ENCODE data around the gene TMEM175.
"Not testable (repeated sequence)": the region's sequence is repeated elsewhere in the genome, so short reads cannot be mapped to it uniquely, and the experiment has no call there.

The TMEM175 gene

GRCh38 chr4:918591-918990 is 13.7 kb upstream of the TMEM175 start:
- not testable (repeated sequence) for DNase-seq

GRCh38 chr4:919004-919680 is 13.1 kb upstream of the TMEM175 start:
- DNase-seq: not testable (repeated sequence)

GRCh38 chr4:921830-922331 is 10.4 kb upstream of the TMEM175 start:
- peak; percentile 42 to 43 for DNase-seq

- DNase-seq: peak; percentile 49 to 52
These were observed 7.9 kb upstream of the TMEM175 start for GRCh38 chr4:924107-925096.

- no peak for DNase-seq
These were observed 7.1 kb upstream of the TMEM175 start for GRCh38 chr4:925171-925570.

- no peak for DNase-seq
These were observed 6.3 kb upstream of the TMEM175 start for GRCh38 chr4:925771-926500.

- DNase-seq: no peak
These were observed 5.7 kb upstream of the TMEM175 start for GRCh38 chr4:926538-926937.

- DNase-seq: not testable (repeated sequence)
These were observed 4.7 kb upstream of the TMEM175 start for GRCh38 chr4:927566-927965.

- DNase-seq: no peak
These were observed 3.0 kb upstream of the TMEM175 start for GRCh38 chr4:929096-929765.

- no peak for DNase-seq
These were observed 2.2 kb upstream of the TMEM175 start for GRCh38 chr4:930028-930551.

- DNase-seq: peak; percentile 34 to 43
These were observed 1.4 kb upstream of the TMEM175 start for GRCh38 chr4:930827-931193.

- peak; percentile 40 to 48 for DNase-seq
These were observed 883 bp upstream of the TMEM175 start for GRCh38 chr4:931194-931959.

- DNase-seq: no peak
These were observed 432 bp downstream of the TMEM175 start for GRCh38 chr4:932713-933070.

GRCh38 chr4:939508-939907 is 7.2 kb downstream of the TMEM175 start:
- DNase-seq: not testable (repeated sequence)

GRCh38 chr4:945274-946102 is 13.2 kb downstream of the TMEM175 start:
- DNase-seq: no peak

- no peak for DNase-seq
These were observed 13.8 kb downstream of the TMEM175 start for GRCh38 chr4:946103-946450.

- no peak for DNase-seq
These were observed 14.5 kb downstream of the TMEM175 start for GRCh38 chr4:946517-947471.

GRCh38 chr4:947491-947971 is 15.3 kb downstream of the TMEM175 start:
- DNase-seq: no peak
